Measurements from ENCODE around the gene NOD1. TPM values are rescaled to one million over a fixed set of nuclear protein-coding genes. Genes with fewer than 3 reads are reported as not detected.
A peak's percentile ranks its signal among the peaks of the same experiment; 100 is the strongest.

NOD1 gene
- total RNA-seq, 2 donors from 2014 or later = 3.6 to 4.6 TPM

- intact Hi-C loops (cut with DNase I) = no loop called here
- 41 to 44% methylated on average over 14 of the region's 14 CpGs for WGBS, 2 donors
- TF ChIP-seq CTCF (IDR thresholded peaks at IDR 0.05) (no peak), POLR2A (IDR thresholded peaks at IDR 0.05) (no peak)
- no peaks in the 10 kb centered on the region for H3K27me3 ChIP-seq
- DNase-seq = peak in 3 of 4 donors; percentile 27 to 52 (median 28)
- peak overlapping the region in 3 of 4 donors; percentile 39 to 59 (median 57) for H3K27ac ChIP-seq
- ATAC-seq = peak; percentile 22
- H3K4me1 ChIP-seq = peaks cover 31% of the 10 kb centered on the region
- H3K9me3 ChIP-seq = no peaks in the 10 kb centered on the region
- no peak overlapping the region for H3K4me3 ChIP-seq
- H3K36me3 ChIP-seq (replicated peaks in 1 of 2; ENCODE audit: insufficient read depth in 1 of 2, low read depth in 2 of 2) = no peaks in the 10 kb centered on the region
Observed at GRCh38 chr7:30470163-30470770, 8.3 kb downstream of the NOD1 start.

- H3K36me3 ChIP-seq (replicated peaks in 1 of 2; ENCODE audit: insufficient read depth in 1 of 2, low read depth in 2 of 2) = no peaks in the 10 kb centered on the region
- TF ChIP-seq POLR2A (IDR thresholded peaks at IDR 0.05) (peak in 1 of 3 donors; percentile 9), CTCF (IDR thresholded peaks at IDR 0.05) (peak in 4 of 7 experiments; percentile 17 to 30 (median 26))
- H3K4me3 ChIP-seq = no peak overlapping the region
- peak overlapping the region; percentile 6 to 59 (median 48) for H3K27ac ChIP-seq
- H3K27me3 ChIP-seq = no peaks in the 10 kb centered on the region
- H3K9me3 ChIP-seq = no peaks in the 10 kb centered on the region
- ATAC-seq (peak; percentile 70), DNase-seq (peak; percentile 48 to 77 (median 58))
- intact Hi-C loops (cut with DNase I) = no loop called here
- peaks cover 30% of the 10 kb centered on the region for H3K4me1 ChIP-seq
- WGBS, 2 donors = 55 to 66% methylated on average over 5 of the region's 5 CpGs
Observed at GRCh38 chr7:30469303-30469702, 9.3 kb downstream of the NOD1 start.

- H3K27me3 ChIP-seq = no peaks in the 10 kb centered on the region
- no peak for ATAC-seq
- intact Hi-C loops (cut with DNase I) = no loop called here
- TF ChIP-seq POLR2A (IDR thresholded peaks at IDR 0.05) (no peak), CTCF (IDR thresholded peaks at IDR 0.05) (no peak)
- peaks cover 30% of the 10 kb centered on the region for H3K4me1 ChIP-seq
- peak in 1 of 4 donors; percentile 26 for DNase-seq
- 86 to 88% methylated on average over 4 of the region's 4 CpGs for WGBS, 2 donors
- H3K9me3 ChIP-seq = no peaks in the 10 kb centered on the region
- H3K4me3 ChIP-seq = no peak overlapping the region
- H3K36me3 ChIP-seq (replicated peaks in 1 of 2; ENCODE audit: insufficient read depth in 1 of 2, low read depth in 2 of 2) = no peaks in the 10 kb centered on the region
- H3K27ac ChIP-seq = peak overlapping the region; percentile 6 to 59 (median 48)
Observed at GRCh38 chr7:30468791-30469190, 9.8 kb downstream of the NOD1 start.

GRCh38 chr7:30468041-30468440 is 10.5 kb downstream of the NOD1 start:
- Histone ChIP-seq H3K4me1 (peaks cover 30% of the 10 kb centered on the region), H3K27me3 (no peaks in the 10 kb centered on the region), H3K27ac (peak overlapping the region in 1 of 4 donors; percentile 59), H3K4me3 (no peak overlapping the region), H3K36me3 (replicated peaks in 1 of 2; ENCODE audit: insufficient read depth in 1 of 2, low read depth in 2 of 2) (no peaks in the 10 kb centered on the region), H3K9me3 (no peaks in the 10 kb centered on the region)
- DNase-seq = no peak
- WGBS, 2 donors = 56 to 75% methylated on average over 2 of the region's 2 CpGs
- TF ChIP-seq POLR2A (IDR thresholded peaks at IDR 0.05) (no peak), CTCF (IDR thresholded peaks at IDR 0.05) (no peak)
- intact Hi-C loops (cut with DNase I) = no loop called here
- ATAC-seq = no peak

GRCh38 chr7:30467271-30467670 is 11.3 kb downstream of the NOD1 start:
- peaks cover 30% of the 10 kb centered on the region for H3K4me1 ChIP-seq
- intact Hi-C loops (cut with DNase I) = no loop called here

More at GRCh38 chr7:30467271-30467670, 11.3 kb downstream of the NOD1 start:
- ATAC-seq = no peak
- no peak for DNase-seq
- no peak overlapping the region for H3K27ac ChIP-seq
- H3K27me3 ChIP-seq = no peaks in the 10 kb centered on the region
- 85 to 86% methylated on average over 4 of the region's 4 CpGs for WGBS, 2 donors
- no peaks in the 10 kb centered on the region for H3K9me3 ChIP-seq
- H3K4me3 ChIP-seq = no peak overlapping the region
- TF ChIP-seq CTCF (IDR thresholded peaks at IDR 0.05) (no peak), POLR2A (IDR thresholded peaks at IDR 0.05) (no peak)
- H3K36me3 ChIP-seq (replicated peaks in 1 of 2; ENCODE audit: insufficient read depth in 1 of 2, low read depth in 2 of 2) = no peaks in the 10 kb centered on the region
